ENCODE data around the gene ETV3.

ETV3 gene

GRCh38 chr1:157161901-157162300 is 23.7 kb upstream of the ETV3 start:
- no peak for DNase-seq (ENCODE audit: low read depth)

- DNase-seq (ENCODE audit: low read depth) = no peak
Measured at GRCh38 chr1:157158967-157159366, 20.8 kb upstream of the ETV3 start.

- no peak for DNase-seq (ENCODE audit: low read depth)
Measured at GRCh38 chr1:157157501-157158190, 19.5 kb upstream of the ETV3 start.

GRCh38 chr1:157156058-157156541 is 17.9 kb upstream of the ETV3 start:
- DNase-seq (ENCODE audit: low read depth) = peak; percentile 70

- no peak for DNase-seq (ENCODE audit: low read depth)
Measured at GRCh38 chr1:157155658-157156057, 17.5 kb upstream of the ETV3 start.

GRCh38 chr1:157154940-157155514 is 16.8 kb upstream of the ETV3 start:
- no peak for DNase-seq (ENCODE audit: low read depth)

GRCh38 chr1:157154291-157154690 is 16.1 kb upstream of the ETV3 start:
- no peak for DNase-seq (ENCODE audit: low read depth)

GRCh38 chr1:157153746-157154145 is 15.6 kb upstream of the ETV3 start:
- DNase-seq (ENCODE audit: low read depth) = no peak

GRCh38 chr1:157152510-157152909 is 14.3 kb upstream of the ETV3 start:
- no peak for DNase-seq (ENCODE audit: low read depth)

- no peak for DNase-seq (ENCODE audit: low read depth)
Measured at GRCh38 chr1:157151506-157151905, 13.3 kb upstream of the ETV3 start.

- DNase-seq (ENCODE audit: low read depth) = no peak
Measured at GRCh38 chr1:157151073-157151472, 12.9 kb upstream of the ETV3 start.

- DNase-seq (ENCODE audit: low read depth) = no peak
Measured at GRCh38 chr1:157150631-157151030, 12.4 kb upstream of the ETV3 start.

GRCh38 chr1:157147906-157148700 is 9.9 kb upstream of the ETV3 start:
- DNase-seq (ENCODE audit: low read depth) = no peak

- DNase-seq (ENCODE audit: low read depth) = no peak
Measured at GRCh38 chr1:157147037-157147436, 8.8 kb upstream of the ETV3 start.

- DNase-seq (ENCODE audit: low read depth) = no peak
Measured at GRCh38 chr1:157146244-157146643, 8.0 kb upstream of the ETV3 start.

- DNase-seq (ENCODE audit: low read depth) = no peak
Measured at GRCh38 chr1:157145076-157145475, 6.9 kb upstream of the ETV3 start.

GRCh38 chr1:157144509-157144908 is 6.3 kb upstream of the ETV3 start:
- DNase-seq (ENCODE audit: low read depth) = no peak

- DNase-seq (ENCODE audit: low read depth) = no peak
Measured at GRCh38 chr1:157142765-157143423, 4.7 kb upstream of the ETV3 start.

GRCh38 chr1:157142201-157142600 is 4.0 kb upstream of the ETV3 start:
- DNase-seq (ENCODE audit: low read depth) = no peak

- no peak for DNase-seq (ENCODE audit: low read depth)
Measured at GRCh38 chr1:157141212-157141855, 3.1 kb upstream of the ETV3 start.

- no peak for DNase-seq (ENCODE audit: low read depth)
Measured at GRCh38 chr1:157140063-157140588, 1.9 kb upstream of the ETV3 start.
